GM18870 (cell line): ENCODE results near the gene HDGF.

Experiments used
- ATAC-seq: cut with Tn5 transposase; IDR thresholded peaks from one replicate; pipeline ENCODE4 v1.9.1; 2021; ENCODE audit warnings: moderate library complexity; ENCODE audit not compliant: unreplicated experiment

Gene HDGF

GRCh38 chr1:156703741-156704140 is 47.7 kb downstream of the HDGF start:
- no peak for ATAC-seq

GRCh38 chr1:156703336-156703735 is 48.1 kb downstream of the HDGF start:
- no peak for ATAC-seq

GRCh38 chr1:156700736-156701531 is 50.5 kb downstream of the HDGF start:
- no peak for ATAC-seq

GRCh38 chr1:156698995-156699394 is 52.5 kb downstream of the HDGF start:
- no peak for ATAC-seq

- ATAC-seq, result no peak
These were observed 54.0 kb downstream of the HDGF start for GRCh38 chr1:156697481-156697880.

- ATAC-seq, result no peak
These were observed 54.7 kb downstream of the HDGF start for GRCh38 chr1:156696755-156697154.

- ATAC-seq, result no peak
These were observed 56.8 kb downstream of the HDGF start for GRCh38 chr1:156694690-156694962.

- ATAC-seq, result no peak
These were observed 57.4 kb downstream of the HDGF start for GRCh38 chr1:156693848-156694689.

GRCh38 chr1:156692925-156693847 is 58.3 kb downstream of the HDGF start:
- no peak for ATAC-seq

GRCh38 chr1:156692441-156692924 is 59.0 kb downstream of the HDGF start:
- no peak for ATAC-seq
